ENCODE measurements around the gene KRTAP1-5.

The KRTAP1-5 gene

GRCh38 chr17:41008811-41009210 lies 18.2 kb downstream of the KRTAP1-5 start, which contains the start of gene KRTAP3-1:
KRTAP3-1 (minus strand) TSS chr17:41009128; CDS start chr17:41009074, 54 bp downstream.
- H3K4me3 ChIP-seq (ENCODE audit: low read length) = no peak within 1 kb of the TSS
- no peak within 1 kb of the TSS for H3K27ac ChIP-seq (ENCODE audit: low read length)
- no peak within 1 kb of the TSS for H3K9ac ChIP-seq (ENCODE audit: low read length)
- no peak within 1 kb of the TSS for H3K4me2 ChIP-seq (ENCODE audit: low read depth, low read length)
- H2AFZ ChIP-seq (ENCODE audit: low read length) = no peak within 1 kb of the TSS
- no peak for TF ChIP-seq EZH2phosphoT487 (IDR thresholded peaks at IDR 0.05; ENCODE audit: low read length)
- no peak for TF ChIP-seq EZH2 (optimal IDR thresholded peaks at IDR 0.05; ENCODE audit: low read depth, low read length)
- TF ChIP-seq CTCF (IDR thresholded peaks at IDR 0.05; ENCODE audit: low read length) = no peak
- H3F3A ChIP-seq (ENCODE audit: insufficient read depth, low read length) = no peaks in the 10 kb centered on the region
- no peaks in the 10 kb centered on the region for H4K20me1 ChIP-seq (ENCODE audit: insufficient read depth, low read length)
- H3K36me3 ChIP-seq (replicated peaks; ENCODE audit: insufficient read depth, low read length) = no peaks in the 10 kb centered on the region
- H3K4me1 ChIP-seq (ENCODE audit: low read length) = no peaks in the 10 kb centered on the region
- no peaks in the 10 kb centered on the region; the same call in 1 of the 2 replicates for H3K9me2 ChIP-seq (replicated peaks; ENCODE audit: insufficient read depth, low read length)
- no peak for DNase-seq
- no peaks in the 10 kb centered on the region for H3K79me2 ChIP-seq (ENCODE audit: low read length)
- H3K27me3 ChIP-seq (replicated peaks; ENCODE audit: insufficient read depth, low read length) = no peaks in the 10 kb centered on the region
- H3K9me3 ChIP-seq (replicated peaks; ENCODE audit: insufficient read depth, low read length) = no peaks in the 10 kb centered on the region

- Histone ChIP-seq H3K4me3 (ENCODE audit: low read length) (no peak overlapping the region), H3K9me3 (replicated peaks; ENCODE audit: insufficient read depth, low read length) (no peaks in the 10 kb centered on the region), H3K9ac (ENCODE audit: low read length) (no peak overlapping the region), H3K27ac (ENCODE audit: low read length) (no peak overlapping the region), H3K4me2 (ENCODE audit: low read depth, low read length) (no peak overlapping the region), H3K36me3 (replicated peaks; ENCODE audit: insufficient read depth, low read length) (no peaks in the 10 kb centered on the region), H3K4me1 (ENCODE audit: low read length) (no peaks in the 10 kb centered on the region), H3K9me2 (replicated peaks; ENCODE audit: insufficient read depth, low read length) (no peaks in the 10 kb centered on the region; the same call in 1 of the 2 replicates), H3K27me3 (replicated peaks; ENCODE audit: insufficient read depth, low read length) (no peaks in the 10 kb centered on the region), H4K20me1 (ENCODE audit: insufficient read depth, low read length) (no peaks in the 10 kb centered on the region), H3K79me2 (ENCODE audit: low read length) (no peaks in the 10 kb centered on the region), H2AFZ (ENCODE audit: low read length) (no peak overlapping the region), H3F3A (ENCODE audit: insufficient read depth, low read length) (no peaks in the 10 kb centered on the region)
- no peak for TF ChIP-seq EZH2phosphoT487 (IDR thresholded peaks at IDR 0.05; ENCODE audit: low read length)
- TF ChIP-seq EZH2 (optimal IDR thresholded peaks at IDR 0.05; ENCODE audit: low read depth, low read length) = no peak
- TF ChIP-seq CTCF (IDR thresholded peaks at IDR 0.05; ENCODE audit: low read length) = no peak
- no peak for DNase-seq
Measured at GRCh38 chr17:41004397-41004796, 22.6 kb downstream of the KRTAP1-5 start.

GRCh38 chr17:41003926-41004325 lies 23.1 kb downstream of the KRTAP1-5 start:
- no peaks in the 10 kb centered on the region for H3K4me1 ChIP-seq (ENCODE audit: low read length)
- H3K27ac ChIP-seq (ENCODE audit: low read length) = no peak overlapping the region
- H3K9ac ChIP-seq (ENCODE audit: low read length) = no peak overlapping the region
- no peaks in the 10 kb centered on the region; the same call in 1 of the 2 replicates for H3K9me2 ChIP-seq (replicated peaks; ENCODE audit: insufficient read depth, low read length)
- H3K79me2 ChIP-seq (ENCODE audit: low read length) = no peaks in the 10 kb centered on the region
- no peaks in the 10 kb centered on the region for H4K20me1 ChIP-seq (ENCODE audit: insufficient read depth, low read length)
- TF ChIP-seq CTCF (IDR thresholded peaks at IDR 0.05; ENCODE audit: low read length) (no peak), EZH2phosphoT487 (IDR thresholded peaks at IDR 0.05; ENCODE audit: low read length) (no peak), EZH2 (optimal IDR thresholded peaks at IDR 0.05; ENCODE audit: low read depth, low read length) (no peak)
- H2AFZ ChIP-seq (ENCODE audit: low read length) = no peak overlapping the region
- no peak for DNase-seq
- H3K4me2 ChIP-seq (ENCODE audit: low read depth, low read length) = no peak overlapping the region
- H3K9me3 ChIP-seq (replicated peaks; ENCODE audit: insufficient read depth, low read length) = no peaks in the 10 kb centered on the region
- H3K4me3 ChIP-seq (ENCODE audit: low read length) = no peak overlapping the region
- H3F3A ChIP-seq (ENCODE audit: insufficient read depth, low read length) = no peaks in the 10 kb centered on the region
- H3K27me3 ChIP-seq (replicated peaks; ENCODE audit: insufficient read depth, low read length) = no peaks in the 10 kb centered on the region
- no peaks in the 10 kb centered on the region for H3K36me3 ChIP-seq (replicated peaks; ENCODE audit: insufficient read depth, low read length)
